Activated T-cell treated with anti-CD3 and anti-CD28 coated beads, Interleukin-2, amount 50 U/mL, for 24 hours (primary cell): ENCODE results near the gene NUDT19.
"Not testable (repeated sequence)": the region's sequence is repeated elsewhere in the genome, so short reads cannot be mapped to it uniquely, and the experiment has no call there.

Experiments used
- DNase-seq: peaks from one replicate; pipeline ENCODE4 v3.0.0-alpha.2; 2020
- H3K27ac Mint-ChIP-seq: 2 replicates; pipeline ENCODE4 v1.8.0; 2020; ENCODE audit warnings: mild to moderate bottlenecking, mixed read lengths
- H3K27me3 Mint-ChIP-seq: 2 replicates; pipeline ENCODE4 v1.8.0; 2020; ENCODE audit warnings: mixed read lengths
- H3K36me3 Mint-ChIP-seq: 2 replicates; pipeline ENCODE4 v1.8.0; 2020; ENCODE audit warnings: low read depth, mixed read lengths
- H3K4me1 Mint-ChIP-seq: 2 replicates; pipeline ENCODE4 v1.8.0; 2020; ENCODE audit warnings: low read depth, mixed read lengths
- H3K4me3 Mint-ChIP-seq: 2 replicates; pipeline ENCODE4 v1.8.0; 2020; ENCODE audit warnings: mild to moderate bottlenecking, moderate library complexity, mixed read lengths
- H3K9me3 Mint-ChIP-seq: 2 replicates; pipeline ENCODE4 v1.8.0; 2020; ENCODE audit warnings: mixed read lengths

NUDT19 gene

DNA sequence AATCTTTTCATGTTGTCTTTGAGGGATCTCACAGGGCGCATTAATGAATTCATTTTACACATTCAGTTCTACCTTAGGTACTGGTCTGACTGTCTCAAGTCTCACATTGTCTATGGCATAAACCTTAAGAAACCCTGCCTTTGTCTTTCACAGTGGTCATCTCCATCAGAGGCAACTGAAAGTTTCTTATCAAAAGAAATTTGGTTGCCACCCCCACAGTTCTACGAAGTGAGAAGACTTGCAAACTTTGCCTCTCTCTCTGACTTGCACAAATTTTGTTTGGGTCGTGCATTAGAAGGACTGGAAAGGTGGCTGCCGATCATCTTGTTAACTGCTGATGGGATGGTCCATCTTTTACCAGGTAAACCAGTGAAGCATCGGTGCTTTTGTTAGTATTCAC, 17.4 kb downstream of the NUDT19 start:
- peak overlapping the region; percentile 55 for H3K27ac Mint-ChIP-seq
- H3K9me3 Mint-ChIP-seq: peaks cover 3% of the 10 kb centered on the region
- no peak for DNase-seq
- H3K27me3 Mint-ChIP-seq: no peaks in the 10 kb centered on the region
- peaks cover 76% of the 10 kb centered on the region for H3K36me3 Mint-ChIP-seq
- H3K4me3 Mint-ChIP-seq: no peak overlapping the region
- peaks cover 31% of the 10 kb centered on the region for H3K4me1 Mint-ChIP-seq

DNA sequence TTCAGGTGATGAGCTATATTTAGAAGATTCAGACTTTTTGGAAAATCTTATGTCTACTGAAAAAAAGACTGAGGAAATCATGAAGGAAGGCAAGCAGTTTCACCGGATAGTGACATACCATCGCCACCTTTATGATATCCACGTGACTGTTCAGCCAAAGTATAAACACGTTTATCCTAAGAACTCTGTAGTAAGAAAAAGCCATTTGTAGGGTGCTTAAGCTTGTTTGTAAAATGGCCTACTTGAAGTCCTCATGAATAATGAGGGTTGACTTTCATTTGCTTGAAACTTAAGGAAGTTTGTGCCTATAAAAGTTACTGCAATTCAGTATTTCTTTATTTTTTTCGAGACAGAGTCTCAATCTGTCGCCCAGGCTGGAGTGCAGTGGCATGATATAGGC, 20.1 kb downstream of the NUDT19 start:
- Mint-ChIP-seq H3K9me3 (no peaks in the 10 kb centered on the region), H3K4me3 (no peak overlapping the region), H3K36me3 (peaks cover 69% of the 10 kb centered on the region), H3K27me3 (no peaks in the 10 kb centered on the region), H3K27ac (no peak overlapping the region), H3K4me1 (peaks cover 19% of the 10 kb centered on the region)
- no peak for DNase-seq

DNA sequence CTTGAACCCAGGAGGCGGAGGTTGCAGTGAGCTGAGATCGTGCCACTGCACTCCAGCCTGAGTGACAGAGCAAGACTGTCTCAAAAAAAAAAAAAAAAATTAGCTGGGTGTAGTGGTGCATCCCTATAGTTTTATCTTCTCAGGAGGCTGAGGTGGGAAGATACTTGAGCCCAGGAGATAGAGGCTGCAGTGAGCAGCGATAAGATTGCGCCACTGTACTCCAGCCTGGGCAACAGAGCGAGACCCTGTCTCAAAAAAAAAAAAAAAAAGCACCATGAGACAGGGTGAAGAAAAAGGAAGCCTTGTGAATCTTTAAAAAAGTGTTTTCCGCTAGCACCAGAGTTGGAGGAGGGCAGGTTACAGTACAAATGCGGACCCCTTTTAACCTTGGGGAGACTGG, 24.6 kb downstream of the NUDT19 start:
- not testable (repeated sequence) for H3K4me3 Mint-ChIP-seq, H3K27me3 Mint-ChIP-seq, H3K27ac Mint-ChIP-seq, H3K4me1 Mint-ChIP-seq, H3K9me3 Mint-ChIP-seq, DNase-seq
- peaks cover 47% of the 10 kb centered on the region for H3K36me3 Mint-ChIP-seq

DNA sequence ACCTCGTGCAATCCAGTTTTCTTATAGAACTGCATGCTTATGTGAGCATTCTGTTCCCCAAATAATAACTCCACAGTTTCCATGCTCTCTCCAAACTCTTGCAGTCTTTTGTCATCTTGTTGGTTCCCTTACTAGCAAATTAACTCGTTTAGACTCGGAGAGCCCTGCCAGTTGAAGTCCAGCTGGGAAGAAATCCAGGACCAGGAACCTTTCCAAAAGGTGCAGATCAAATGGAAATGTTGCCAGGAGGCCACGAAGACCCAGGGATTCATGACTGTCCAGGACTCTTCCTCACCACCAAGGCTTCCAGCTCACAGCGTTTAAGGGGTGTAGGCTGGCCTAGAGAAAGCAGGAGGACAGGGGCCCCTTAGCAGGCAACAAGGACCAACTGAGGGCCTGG, 25.9 kb downstream of the NUDT19 start:
- H3K9me3 Mint-ChIP-seq: no peaks in the 10 kb centered on the region
- H3K27me3 Mint-ChIP-seq: no peaks in the 10 kb centered on the region
- peaks cover 42% of the 10 kb centered on the region for H3K36me3 Mint-ChIP-seq
- H3K27ac Mint-ChIP-seq: no peak overlapping the region
- H3K4me1 Mint-ChIP-seq: no peaks in the 10 kb centered on the region
- DNase-seq: no peak
- H3K4me3 Mint-ChIP-seq: no peak overlapping the region

DNA sequence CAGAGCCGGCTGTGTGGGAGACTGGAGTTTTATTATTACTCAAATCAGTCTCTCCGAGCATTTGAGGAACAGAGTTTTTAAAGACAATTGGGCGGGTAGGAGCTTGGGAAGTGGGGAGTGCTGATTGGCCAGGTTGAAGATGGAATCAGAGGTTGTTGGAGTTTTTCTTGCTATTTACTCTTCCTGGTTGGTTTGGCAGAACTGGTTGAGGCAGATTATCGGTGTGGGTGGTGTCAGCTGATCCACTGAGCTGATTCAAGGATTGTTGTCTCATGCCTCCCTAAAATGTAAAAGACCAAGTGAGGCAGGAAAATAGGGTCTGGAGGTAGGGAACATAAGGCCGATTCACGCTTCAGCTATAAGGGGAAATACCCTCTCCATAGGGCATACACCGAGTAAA, 26.7 kb downstream of the NUDT19 start:
- no peaks in the 10 kb centered on the region for H3K9me3 Mint-ChIP-seq
- H3K4me1 Mint-ChIP-seq: no peaks in the 10 kb centered on the region
- H3K36me3 Mint-ChIP-seq: peaks cover 35% of the 10 kb centered on the region
- H3K4me3 Mint-ChIP-seq: no peak overlapping the region
- H3K27me3 Mint-ChIP-seq: no peaks in the 10 kb centered on the region
- no peak for DNase-seq
- no peak overlapping the region for H3K27ac Mint-ChIP-seq

DNA sequence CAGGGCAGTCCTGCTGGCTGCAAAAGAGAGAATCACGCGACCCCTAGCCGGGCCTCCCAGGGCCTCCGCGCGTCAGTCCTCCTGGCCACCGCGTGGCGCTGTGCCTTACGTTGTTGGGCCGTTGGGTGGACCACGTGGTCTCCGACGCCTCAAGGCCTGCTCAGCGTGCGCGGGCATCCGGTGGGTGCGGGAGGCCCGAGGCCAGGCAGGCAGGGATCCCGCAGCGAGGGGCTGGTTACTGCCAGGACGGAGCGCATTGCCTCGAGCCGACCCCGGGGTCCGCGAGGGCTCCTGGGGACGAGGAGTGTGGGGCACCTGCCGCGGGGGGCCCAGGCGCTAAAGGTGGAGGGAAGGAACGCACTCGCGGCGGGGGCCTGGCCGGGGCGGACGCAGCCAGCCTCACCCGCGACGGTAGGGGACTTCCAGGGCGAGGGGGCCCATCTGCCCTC, 28.0 kb downstream of the NUDT19 start, which contains the start of gene TDRD12:
TSS of gene TDRD12 (plus strand) at position 157 of the 449 bp plus-strand sequence. CDS start 306 bp downstream, outside the sequence.
- no peaks in the 10 kb centered on the region for H3K9me3 Mint-ChIP-seq
- no peaks in the 10 kb centered on the region for H3K4me1 Mint-ChIP-seq
- peaks cover 24% of the 10 kb centered on the region for H3K36me3 Mint-ChIP-seq
- H3K27ac Mint-ChIP-seq: no peak within 1 kb of the TSS
- H3K27me3 Mint-ChIP-seq: no peaks in the 10 kb centered on the region
- no peak within 1 kb of the TSS for H3K4me3 Mint-ChIP-seq
- DNase-seq: no peak

DNA sequence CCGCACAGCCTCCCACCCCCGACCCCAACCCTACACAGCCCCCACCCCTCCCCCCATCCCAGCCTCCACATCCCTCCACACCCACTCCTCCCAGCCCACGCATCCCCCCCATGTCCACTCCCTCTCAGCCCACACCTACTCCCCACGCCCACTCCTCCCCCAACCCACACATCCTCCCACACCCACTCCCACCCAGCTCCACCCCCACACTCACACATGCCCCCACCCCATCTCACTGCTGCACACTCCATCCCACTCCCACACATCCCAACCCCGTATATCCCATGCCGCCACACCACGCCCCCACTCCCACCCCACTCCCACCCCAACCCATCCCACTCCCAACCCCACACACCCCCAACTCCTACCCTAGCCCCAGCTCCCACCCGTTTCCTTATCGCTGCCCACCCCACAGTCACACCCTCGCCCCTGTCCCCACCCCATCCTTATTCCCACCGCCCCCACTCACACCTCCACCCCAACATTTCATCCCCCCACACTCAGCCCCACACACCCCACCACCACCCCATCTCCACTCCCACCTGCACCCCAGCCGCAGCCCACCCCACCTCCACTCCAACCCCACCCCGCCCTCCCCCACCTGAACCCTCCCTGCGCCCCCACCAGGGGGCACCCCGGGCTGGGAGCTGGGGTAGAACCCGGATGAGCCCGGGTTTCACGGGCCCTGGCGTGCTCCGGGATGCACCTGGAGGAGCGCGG, 28.8 kb downstream of the NUDT19 start:
- Mint-ChIP-seq H3K9me3 (no peaks in the 10 kb centered on the region), H3K4me3 (no peak overlapping the region), H3K36me3 (peaks cover 17% of the 10 kb centered on the region), H3K27ac (no peak overlapping the region), H3K4me1 (no peaks in the 10 kb centered on the region), H3K27me3 (no peaks in the 10 kb centered on the region)
- DNase-seq: no peak

DNA sequence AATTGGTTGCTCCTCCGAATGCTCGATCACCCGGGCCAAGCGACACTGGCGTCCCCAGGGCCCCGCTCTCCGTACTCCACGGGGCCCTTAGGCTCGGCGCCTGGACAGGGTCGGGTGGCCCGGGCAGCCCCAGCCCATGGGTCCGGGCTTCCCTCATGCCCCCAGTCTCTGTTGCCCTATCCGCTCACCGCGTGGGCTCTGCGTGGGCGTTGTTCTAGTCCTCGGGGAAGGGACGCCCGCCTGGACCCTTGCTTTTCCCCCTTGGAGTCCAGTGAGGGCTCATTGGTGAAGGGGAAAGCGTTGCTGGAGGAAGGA, 29.3 kb downstream of the NUDT19 start:
- Mint-ChIP-seq H3K36me3 (peaks cover 15% of the 10 kb centered on the region), H3K4me1 (no peaks in the 10 kb centered on the region), H3K27ac (no peak overlapping the region), H3K9me3 (no peaks in the 10 kb centered on the region), H3K4me3 (no peak overlapping the region), H3K27me3 (no peaks in the 10 kb centered on the region)
- DNase-seq: no peak

DNA sequence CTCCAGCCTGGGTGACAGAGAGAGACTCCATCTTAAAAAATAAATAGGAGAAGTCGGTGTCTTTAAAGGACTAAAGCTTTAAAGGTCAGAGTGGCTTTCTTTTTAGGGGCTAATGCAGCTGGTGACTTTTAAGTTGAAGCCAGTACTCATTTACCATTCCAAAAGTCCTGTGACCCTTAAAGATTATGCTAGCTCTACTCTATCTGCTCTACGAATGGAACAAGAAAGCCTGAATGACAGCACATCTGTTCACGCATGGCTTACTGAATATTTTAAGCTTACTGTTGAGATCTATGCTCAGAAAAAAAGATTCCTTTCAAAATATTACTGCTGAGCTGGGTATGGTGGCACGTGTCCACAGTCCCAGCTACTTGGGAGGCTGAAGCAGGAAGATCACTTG, 44.3 kb downstream of the NUDT19 start:
- Mint-ChIP-seq H3K36me3 (no peaks in the 10 kb centered on the region), H3K27me3 (peaks cover 23% of the 10 kb centered on the region), H3K27ac (no peak overlapping the region), H3K4me1 (no peaks in the 10 kb centered on the region), H3K9me3 (no peaks in the 10 kb centered on the region), H3K4me3 (no peak overlapping the region)
- DNase-seq: no peak

DNA sequence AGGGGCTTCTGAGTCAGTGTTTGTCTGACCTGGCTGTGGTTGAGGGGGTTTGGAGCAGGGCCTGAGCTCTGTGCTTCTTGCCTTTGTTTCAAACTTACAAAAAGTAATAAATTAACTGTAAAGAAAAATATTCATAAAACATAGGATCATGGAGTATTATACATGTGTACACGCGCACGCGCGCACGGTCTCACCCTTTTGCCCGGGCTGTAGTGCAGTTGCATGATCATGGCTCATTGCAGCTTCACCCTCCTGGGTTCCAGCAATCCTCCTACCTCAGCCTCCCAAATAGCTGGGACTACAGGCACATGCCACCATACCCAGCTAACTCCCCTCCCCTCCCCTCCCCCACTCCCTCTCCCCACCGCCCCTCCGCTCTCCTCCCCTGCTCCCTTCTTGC, 51.4 kb downstream of the NUDT19 start:
- peaks cover 29% of the 10 kb centered on the region for H3K27me3 Mint-ChIP-seq
- no peaks in the 10 kb centered on the region for H3K9me3 Mint-ChIP-seq
- peaks cover 6% of the 10 kb centered on the region for H3K4me1 Mint-ChIP-seq
- no peaks in the 10 kb centered on the region for H3K36me3 Mint-ChIP-seq
- no peak for DNase-seq
- H3K4me3 Mint-ChIP-seq: no peak overlapping the region
- no peak overlapping the region for H3K27ac Mint-ChIP-seq

DNA sequence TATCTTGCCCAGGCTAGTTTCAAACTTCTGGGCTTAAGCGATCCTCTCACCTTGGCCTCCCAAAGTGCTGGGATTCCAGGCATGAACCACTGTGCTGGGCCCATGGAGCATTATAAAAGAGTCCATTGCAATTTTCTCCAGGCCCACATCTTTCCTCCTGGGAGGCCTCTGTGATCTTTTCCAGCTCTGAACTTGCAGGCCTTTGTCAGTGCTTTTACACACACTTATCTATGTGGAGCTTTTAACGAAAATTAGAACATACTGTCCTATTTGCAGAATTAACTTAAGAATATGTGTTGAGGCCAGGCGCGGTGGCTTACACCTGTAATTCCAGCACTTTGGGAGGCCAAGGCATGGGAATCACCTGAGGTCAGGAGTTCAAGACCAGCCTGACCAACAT, 51.8 kb downstream of the NUDT19 start:
- Mint-ChIP-seq H3K4me3 (no peak overlapping the region), H3K27ac (no peak overlapping the region), H3K9me3 (no peaks in the 10 kb centered on the region), H3K36me3 (no peaks in the 10 kb centered on the region), H3K27me3 (peaks cover 31% of the 10 kb centered on the region), H3K4me1 (peaks cover 10% of the 10 kb centered on the region)
- no peak for DNase-seq

DNA sequence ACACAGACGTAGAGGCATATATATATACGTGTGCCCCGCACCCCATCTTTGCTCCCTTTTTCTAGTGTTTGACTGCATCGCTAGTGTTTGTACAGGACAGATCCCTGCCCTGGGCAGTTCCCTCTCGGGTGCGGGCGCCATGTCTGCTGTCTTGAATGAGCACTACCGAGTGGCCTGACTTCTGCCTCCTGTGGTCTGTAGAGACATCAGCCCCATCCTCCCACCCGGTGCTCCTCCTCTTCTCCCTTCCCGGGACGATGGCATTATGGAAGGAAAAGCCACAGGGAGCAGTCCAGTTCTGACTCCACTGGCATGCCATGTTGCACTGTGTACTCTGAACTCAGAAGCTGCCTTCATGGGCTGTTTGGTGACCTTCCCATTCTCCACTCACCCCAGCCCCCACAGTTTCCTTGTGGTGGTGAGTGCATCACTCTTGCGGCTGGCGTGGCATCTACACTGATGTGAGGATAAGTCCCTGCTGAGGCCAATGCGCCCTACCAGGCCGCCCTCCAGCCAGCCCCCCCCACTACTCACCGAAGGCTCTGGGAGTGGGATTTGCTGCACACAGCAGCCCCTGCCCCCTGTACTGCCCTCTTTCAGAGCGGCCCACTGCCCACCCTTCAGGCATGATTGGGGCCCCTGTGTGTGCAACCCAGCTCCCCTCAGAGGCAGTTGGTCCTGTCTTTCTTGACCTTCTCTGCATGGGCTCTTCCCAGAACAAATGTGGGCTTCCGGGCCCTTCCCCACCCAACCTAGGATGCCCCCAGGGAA, 53.1 kb downstream of the NUDT19 start:
- H3K4me3 Mint-ChIP-seq: no peak overlapping the region
- no peak overlapping the region for H3K27ac Mint-ChIP-seq
- no peak for DNase-seq
- H3K27me3 Mint-ChIP-seq: peaks cover 31% of the 10 kb centered on the region
- no peaks in the 10 kb centered on the region for H3K36me3 Mint-ChIP-seq
- peaks cover 13% of the 10 kb centered on the region for H3K4me1 Mint-ChIP-seq
- no peaks in the 10 kb centered on the region for H3K9me3 Mint-ChIP-seq

DNA sequence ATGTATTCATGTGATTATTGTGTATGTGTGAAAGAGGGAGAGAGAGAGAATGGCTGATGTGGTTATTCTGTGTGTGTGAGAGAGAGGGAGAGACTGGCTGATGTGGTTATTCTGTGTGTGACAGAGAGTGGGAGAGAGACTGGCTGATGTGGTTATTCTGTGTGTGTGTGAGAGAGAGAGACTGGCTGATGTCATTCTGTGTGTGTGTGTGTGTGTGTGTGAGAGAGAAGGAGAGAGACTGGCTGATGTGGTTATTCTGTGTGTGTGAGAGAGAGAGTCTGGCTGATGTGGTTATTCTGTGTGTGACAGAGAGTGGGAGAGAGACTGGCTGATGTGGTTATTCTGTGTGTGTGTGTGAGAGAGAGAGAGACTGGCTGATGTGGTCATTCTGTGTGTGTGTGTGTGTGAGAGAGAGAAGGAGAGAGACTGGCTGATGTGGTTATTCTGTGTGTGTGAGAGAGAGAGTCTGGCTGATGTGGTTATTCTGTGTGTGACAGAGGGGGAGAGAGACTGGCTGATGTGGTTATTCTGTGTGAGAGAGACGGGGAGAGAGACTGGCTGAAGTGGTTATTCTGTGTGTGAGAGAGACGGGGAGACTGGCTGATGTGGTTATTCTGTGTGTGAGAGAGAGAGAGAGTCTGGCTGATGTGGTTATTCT, 54.1 kb downstream of the NUDT19 start:
- DNase-seq, H3K4me3 Mint-ChIP-seq, H3K36me3 Mint-ChIP-seq, H3K9me3 Mint-ChIP-seq, H3K27ac Mint-ChIP-seq: not testable (repeated sequence)
- Mint-ChIP-seq H3K4me1 (peaks cover 13% of the 10 kb centered on the region), H3K27me3 (peaks cover 32% of the 10 kb centered on the region)

DNA sequence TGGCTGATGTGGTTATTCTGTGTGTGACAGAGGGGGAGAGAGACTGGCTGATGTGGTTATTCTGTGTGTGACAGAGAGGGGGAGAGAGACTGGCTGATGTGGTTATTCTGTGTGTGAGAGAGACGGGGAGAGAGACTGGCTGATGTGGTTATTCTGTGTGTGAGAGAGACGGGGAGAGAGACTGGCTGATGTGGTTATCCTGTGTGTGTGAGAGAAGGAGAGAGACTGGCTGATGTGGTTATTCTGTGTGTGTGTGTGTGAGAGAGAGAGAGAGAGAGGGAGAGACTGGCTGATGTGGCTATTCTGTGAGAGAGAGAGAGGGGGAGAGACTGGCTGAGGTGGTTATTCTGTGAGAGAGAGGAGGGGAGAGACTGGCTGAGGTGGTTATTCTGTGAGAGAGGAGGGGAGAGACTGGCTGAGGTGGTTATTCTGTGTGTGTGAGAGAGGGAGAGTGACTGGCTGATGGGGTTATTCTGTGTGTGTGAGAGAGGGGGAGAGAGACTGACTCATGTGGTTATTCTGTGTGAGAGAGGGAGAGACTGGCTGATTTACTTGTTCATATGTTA, 55.1 kb downstream of the NUDT19 start:
- H3K4me3 Mint-ChIP-seq, H3K9me3 Mint-ChIP-seq, H3K36me3 Mint-ChIP-seq, DNase-seq, H3K27ac Mint-ChIP-seq: not testable (repeated sequence)
- Mint-ChIP-seq H3K4me1 (peaks cover 13% of the 10 kb centered on the region), H3K27me3 (peaks cover 28% of the 10 kb centered on the region)

DNA sequence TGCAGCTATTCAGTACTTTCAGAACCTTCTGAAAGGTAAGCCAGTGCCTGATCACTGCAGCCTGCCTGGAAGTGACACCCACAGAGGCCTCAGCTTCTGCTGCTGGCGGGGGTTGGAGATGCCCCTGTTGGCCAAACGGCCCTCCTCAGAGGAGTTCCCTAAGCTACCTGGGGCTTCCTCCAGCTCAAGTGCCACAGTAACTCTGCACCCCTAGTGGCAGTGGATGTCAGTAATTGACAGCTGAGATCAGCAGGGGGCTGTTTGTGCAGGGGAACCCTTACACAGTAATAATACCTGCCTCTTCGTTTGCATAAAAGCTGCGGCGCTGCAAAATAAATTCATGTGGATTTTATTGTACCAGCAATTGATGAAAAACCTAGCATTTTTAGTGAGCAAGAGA, 56.9 kb downstream of the NUDT19 start:
- Mint-ChIP-seq H3K4me1 (peaks cover 13% of the 10 kb centered on the region), H3K27ac (no peak overlapping the region), H3K9me3 (no peaks in the 10 kb centered on the region), H3K27me3 (peaks cover 34% of the 10 kb centered on the region), H3K36me3 (no peaks in the 10 kb centered on the region), H3K4me3 (no peak overlapping the region)
- DNase-seq: no peak
